Activated CD8-positive, alpha-beta T cell treated with anti-CD3 and anti-CD28 coated beads for 36 hours (primary cell): ENCODE data around the gene NKD2. TPM values are rescaled to one million over a fixed set of nuclear protein-coding genes. Genes with fewer than 3 reads are reported as not detected.

Experiments used
- ATAC-seq: fragments of 200-7000 bp; cut with Tn5 transposase; one replicate; pipeline ENCODE4 v1.10.0; 2021; ENCODE audit warnings: mild to moderate bottlenecking, moderate library complexity
- CTCF ChIA-PET: fragments of 350-600 bp; sonication (Branson Sonifier 250); formaldehyde crosslinking; loops from one replicate; lab custom pipeline; 2021; ENCODE audit warnings: antibody characterized with exemption; lab: Charles Lee
- POLR2A ChIA-PET: fragments of 350-600 bp; sonication (Branson Sonifier 250); formaldehyde crosslinking; loops from one replicate; lab custom pipeline; 2021; ENCODE audit warnings: antibody characterized with exemption; lab: Charles Lee
- DNase-seq: peaks from one replicate; pipeline ENCODE4 v3.0.0-alpha.2; 2020
- H3K27ac Mint-ChIP-seq: one replicate; pipeline ENCODE4 v1.8.0; 2021; ENCODE audit warnings: mild to moderate bottlenecking, mixed read lengths
- H3K27me3 Mint-ChIP-seq: one replicate; pipeline ENCODE4 v1.8.0; 2021; ENCODE audit warnings: mixed read lengths
- H3K36me3 Mint-ChIP-seq: one replicate; pipeline ENCODE4 v1.8.0; 2021; ENCODE audit warnings: low read depth, mixed read lengths
- H3K4me1 Mint-ChIP-seq: one replicate; pipeline ENCODE4 v1.8.0; 2021; ENCODE audit warnings: low read depth, mixed read lengths
- H3K4me3 Mint-ChIP-seq: one replicate; pipeline ENCODE4 v1.8.0; 2021; ENCODE audit warnings: mild to moderate bottlenecking, moderate library complexity, mixed read lengths
- H3K9me3 Mint-ChIP-seq: one replicate; pipeline ENCODE4 v1.8.0; 2021; ENCODE audit warnings: mixed read lengths
- CTCF ChIP-seq: fragments of 200-600 bp; IDR thresholded peaks from one replicate; pipeline ENCODE4 v1.8.0; 2022; ENCODE audit warnings: antibody characterized with exemption, mild to moderate bottlenecking
- intact Hi-C: fragments of 100-400 bp; cut with micrococcal nuclease; formaldehyde crosslinking; loops from one replicate; pipeline ENCODE4 v1.10.0; 2022
- total RNA-seq, 2 experiments: library from RNA; stranded (reverse); gene quantifications; one replicate each; pipeline ENCODE4 v1.2.3, GENCODE V29; 2021

The NKD2 gene
- total RNA-seq, 2 experiments from 2014 or later, result 1.5 to 2.3 TPM

GRCh38 chr5:1054018-1054798 is 45.6 kb downstream of the NKD2 start:
- TF ChIP-seq CTCF, result no peak
- no peak overlapping the region for H3K27ac Mint-ChIP-seq
- no peaks in the 10 kb centered on the region for H3K9me3 Mint-ChIP-seq
- intact Hi-C loops, result no loop called here
- H3K27me3 Mint-ChIP-seq, result no peaks in the 10 kb centered on the region
- peaks cover 3% of the 10 kb centered on the region for H3K36me3 Mint-ChIP-seq
- DNase-seq (no peak), ATAC-seq (no peak)
- H3K4me1 Mint-ChIP-seq, result no peaks in the 10 kb centered on the region
- no peak overlapping the region for H3K4me3 Mint-ChIP-seq
- CTCF ChIA-PET, result interaction anchor here (0.7 to 1.9 kb wide), 2 partner anchors 85 to 130 kb away, joined by 3 to 4 read pairs; no protein-coding TSS in a partner anchor
- POLR2A ChIA-PET, result no interaction called here

GRCh38 chr5:1054799-1055775 is 46.5 kb downstream of the NKD2 start:
- Mint-ChIP-seq H3K4me3 (no peak overlapping the region), H3K27me3 (no peaks in the 10 kb centered on the region), H3K9me3 (no peaks in the 10 kb centered on the region), H3K36me3 (peaks cover 3% of the 10 kb centered on the region), H3K27ac (no peak overlapping the region), H3K4me1 (no peaks in the 10 kb centered on the region)
- CTCF ChIA-PET, result no interaction called here
- intact Hi-C loops, result no loop called here
- no peak for TF ChIP-seq CTCF
- ATAC-seq (no peak), DNase-seq (no peak)
- POLR2A ChIA-PET, result interaction anchor here (0.6 kb wide), 1 partner anchor 272 kb away, joined by 3 read pairs; no protein-coding TSS in a partner anchor

GRCh38 chr5:1055896-1056610 is 47.5 kb downstream of the NKD2 start:
- H3K9me3 Mint-ChIP-seq, result no peaks in the 10 kb centered on the region
- no peak overlapping the region for H3K27ac Mint-ChIP-seq
- ChIA-PET POLR2A (interaction anchor here (0.6 kb wide), 1 partner anchor 271 kb away, joined by 3 read pairs; no protein-coding TSS in a partner anchor), CTCF (no interaction called here)
- TF ChIP-seq CTCF, result no peak
- H3K4me1 Mint-ChIP-seq, result no peaks in the 10 kb centered on the region
- ATAC-seq (no peak), DNase-seq (no peak)
- H3K4me3 Mint-ChIP-seq, result no peak overlapping the region
- no peaks in the 10 kb centered on the region for H3K27me3 Mint-ChIP-seq
- peaks cover 3% of the 10 kb centered on the region for H3K36me3 Mint-ChIP-seq
- intact Hi-C loops, result no loop called here

GRCh38 chr5:1056611-1057484 is 48.2 kb downstream of the NKD2 start:
- Mint-ChIP-seq H3K27me3 (no peaks in the 10 kb centered on the region), H3K27ac (no peak overlapping the region), H3K36me3 (peaks cover 3% of the 10 kb centered on the region), H3K9me3 (no peaks in the 10 kb centered on the region), H3K4me3 (no peak overlapping the region), H3K4me1 (no peaks in the 10 kb centered on the region)
- TF ChIP-seq CTCF, result no peak
- CTCF ChIA-PET, result no interaction called here
- no peak for ATAC-seq
- intact Hi-C loops, result no loop called here
- POLR2A ChIA-PET, result no interaction called here
- DNase-seq, result no peak
